ENCODE data around the gene ZNF236.
"Not testable (repeated sequence)": the region's sequence is repeated elsewhere in the genome, so short reads cannot be mapped to it uniquely, and the experiment has no call there.

Gene ZNF236

GRCh38 chr18:77006305-77007175 is 184.2 kb downstream of the ZNF236 start:
- no peak for DNase-seq (ENCODE audit: low read depth)

- DNase-seq (ENCODE audit: low read depth), result no peak
Observed at GRCh38 chr18:77007251-77007650, 184.9 kb downstream of the ZNF236 start.

GRCh38 chr18:77008006-77008405 is 185.6 kb downstream of the ZNF236 start:
- no peak for DNase-seq (ENCODE audit: low read depth)

- DNase-seq (ENCODE audit: low read depth), result no peak
Observed at GRCh38 chr18:77008576-77009315, 186.4 kb downstream of the ZNF236 start.

GRCh38 chr18:77009675-77010074 is 187.3 kb downstream of the ZNF236 start:
- no peak for DNase-seq (ENCODE audit: low read depth)

- DNase-seq (ENCODE audit: low read depth), result no peak
Observed at GRCh38 chr18:77012120-77012519, 189.8 kb downstream of the ZNF236 start.

- no peak for DNase-seq (ENCODE audit: low read depth)
Observed at GRCh38 chr18:77012806-77013541, 190.6 kb downstream of the ZNF236 start.

- DNase-seq (ENCODE audit: low read depth), result no peak
Observed at GRCh38 chr18:77013811-77014521, 191.6 kb downstream of the ZNF236 start.

- DNase-seq (ENCODE audit: low read depth), result no peak
Observed at GRCh38 chr18:77014538-77014937, 192.2 kb downstream of the ZNF236 start.

GRCh38 chr18:77015169-77015568 is 192.8 kb downstream of the ZNF236 start:
- no peak for DNase-seq (ENCODE audit: low read depth)

- DNase-seq (ENCODE audit: low read depth), result no peak
Observed at GRCh38 chr18:77015771-77016710, 193.7 kb downstream of the ZNF236 start.

- no peak for DNase-seq (ENCODE audit: low read depth)
Observed at GRCh38 chr18:77016936-77017335, 194.6 kb downstream of the ZNF236 start.

- no peak for DNase-seq (ENCODE audit: low read depth)
Observed at GRCh38 chr18:77017355-77017754, 195.0 kb downstream of the ZNF236 start.

GRCh38 chr18:77018650-77019049 is 196.3 kb downstream of the ZNF236 start:
- DNase-seq (ENCODE audit: low read depth), result not testable (repeated sequence)

- DNase-seq (ENCODE audit: low read depth), result no peak
Observed at GRCh38 chr18:77019641-77020040, 197.3 kb downstream of the ZNF236 start.

Data from stimulated activated CD8-positive, alpha-beta memory T cell treated with anti-CD3 and anti-CD28 coated beads, Interleukin-15, amount 100 ng/mL, for 1 hour (primary cell).